Measurements from ENCODE around the gene SOAT1.

DNA sequence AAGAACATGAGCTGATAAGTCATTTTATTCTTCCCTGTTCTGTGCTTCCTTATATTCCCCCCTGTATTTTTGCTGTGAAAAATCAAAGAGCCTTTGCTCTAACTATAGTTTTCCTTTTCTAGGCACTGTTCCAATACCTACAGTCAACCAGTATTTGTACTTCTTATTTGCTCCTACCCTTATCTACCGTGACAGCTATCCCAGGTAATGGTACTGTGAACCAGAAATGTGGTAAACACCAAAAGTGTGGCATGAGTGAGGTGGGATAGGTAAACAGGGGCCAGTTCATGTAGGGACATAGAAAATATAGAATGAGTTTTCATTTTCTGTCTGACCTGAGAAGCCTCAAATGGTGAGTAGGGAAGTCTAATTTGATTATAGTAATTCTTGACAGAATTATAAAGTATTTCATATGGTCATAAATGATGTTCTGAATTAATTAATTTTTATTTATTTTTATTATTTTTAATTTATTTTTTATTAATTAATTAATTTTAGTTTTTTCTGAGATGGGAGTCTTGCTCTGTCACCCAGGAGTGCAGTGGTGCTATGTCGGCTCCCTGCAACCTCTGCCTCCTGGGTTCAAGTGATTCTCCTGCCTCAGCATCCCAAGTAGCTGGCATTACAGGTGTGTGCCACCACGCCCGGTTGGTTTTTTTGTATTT is 49.3 kb downstream of the SOAT1 start:
- TF ChIP-seq SIN3A (IDR thresholded peaks at IDR 0.05; ENCODE audit: borderline replicate concordance, insufficient read depth, low read length) (no peak), POLR2AphosphoS5 (IDR thresholded peaks at IDR 0.05; ENCODE audit: low read depth, low read length) (no peak), TAF1 (IDR thresholded peaks at IDR 0.05; ENCODE audit: borderline replicate concordance, insufficient read depth, low read length) (no peak)
- TF ChIP-seq, protein P1, sequence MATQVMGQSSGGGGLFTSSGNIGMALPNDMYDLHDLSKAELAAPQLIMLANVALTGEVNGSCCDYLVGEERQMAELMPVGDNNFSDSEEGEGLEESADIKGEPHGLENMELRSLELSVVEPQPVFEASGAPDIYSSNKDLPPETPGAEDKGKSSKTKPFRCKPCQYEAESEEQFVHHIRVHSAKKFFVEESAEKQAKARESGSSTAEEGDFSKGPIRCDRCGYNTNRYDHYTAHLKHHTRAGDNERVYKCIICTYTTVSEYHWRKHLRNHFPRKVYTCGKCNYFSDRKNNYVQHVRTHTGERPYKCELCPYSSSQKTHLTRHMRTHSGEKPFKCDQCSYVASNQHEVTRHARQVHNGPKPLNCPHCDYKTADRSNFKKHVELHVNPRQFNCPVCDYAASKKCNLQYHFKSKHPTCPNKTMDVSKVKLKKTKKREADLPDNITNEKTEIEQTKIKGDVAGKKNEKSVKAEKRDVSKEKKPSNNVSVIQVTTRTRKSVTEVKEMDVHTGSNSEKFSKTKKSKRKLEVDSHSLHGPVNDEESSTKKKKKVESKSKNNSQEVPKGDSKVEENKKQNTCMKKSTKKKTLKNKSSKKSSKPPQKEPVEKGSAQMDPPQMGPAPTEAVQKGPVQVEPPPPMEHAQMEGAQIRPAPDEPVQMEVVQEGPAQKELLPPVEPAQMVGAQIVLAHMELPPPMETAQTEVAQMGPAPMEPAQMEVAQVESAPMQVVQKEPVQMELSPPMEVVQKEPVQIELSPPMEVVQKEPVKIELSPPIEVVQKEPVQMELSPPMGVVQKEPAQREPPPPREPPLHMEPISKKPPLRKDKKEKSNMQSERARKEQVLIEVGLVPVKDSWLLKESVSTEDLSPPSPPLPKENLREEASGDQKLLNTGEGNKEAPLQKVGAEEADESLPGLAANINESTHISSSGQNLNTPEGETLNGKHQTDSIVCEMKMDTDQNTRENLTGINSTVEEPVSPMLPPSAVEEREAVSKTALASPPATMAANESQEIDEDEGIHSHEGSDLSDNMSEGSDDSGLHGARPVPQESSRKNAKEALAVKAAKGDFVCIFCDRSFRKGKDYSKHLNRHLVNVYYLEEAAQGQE (IDR thresholded peaks at IDR 0.05; ENCODE audit: insufficient read depth in 1 of 2, low read depth in 2 of 2, low read length in 2 of 2) = no peak
